Vagina (tissue), 2 donors: ENCODE measurements around the gene KBTBD8. TPM values are rescaled to one million over a fixed set of nuclear protein-coding genes. Genes with fewer than 3 reads are reported as not detected.

Experiments
- DNase-seq, 2 donors: peaks; one replicate each; pipeline ENCODE4 v3.0.0-alpha.2; 2017; ENCODE audit errors: extremely low spot score in 2 of 2
- H3K27ac ChIP-seq: fragments of 200-600 bp; sonication (generic); one replicate; pipeline ENCODE4 v1.5.1; 2019
- H3K27me3 ChIP-seq: fragments of 200-600 bp; sonication (generic); one replicate; pipeline ENCODE4 v1.5.1; 2019
- H3K36me3 ChIP-seq, 2 donors: fragments of 200-600 bp; sonication (generic); one replicate each; pipeline ENCODE4 v1.5.1; 2017 to 2019
- H3K4me1 ChIP-seq: fragments of 200-600 bp; sonication (generic); one replicate; pipeline ENCODE4 v1.5.1; 2019
- H3K4me3 ChIP-seq, 2 donors: fragments of 200-600 bp; sonication (generic); 1 replicate in 1 of 2; 2 replicates in 1 of 2; pipeline ENCODE4 v1.5.1; 2016 to 2019
- H3K9me3 ChIP-seq: fragments of 200-600 bp; sonication (generic); one replicate; pipeline ENCODE4 v1.5.1; 2019
- POLR2A ChIP-seq, 2 donors: fragments of 450-650 bp; IDR thresholded peaks; one replicate each; pipeline ENCODE4 v1.6.1; 2017; ENCODE audit warnings: antibody characterized with exemption in 2 of 2, mild to moderate bottlenecking in 2 of 2, moderate library complexity in 2 of 2
- POLR2AphosphoS5 ChIP-seq, 2 donors: sonication (generic); formaldehyde crosslinking; IDR thresholded peaks; one replicate each; pipeline ENCODE4 v1.9.0; 2017; ENCODE audit warnings: antibody characterized with exemption in 2 of 2, mild to moderate bottlenecking in 2 of 2, low read depth in 1 of 2; ENCODE audit not compliant: insufficient read depth in 1 of 2
- intact Hi-C: fragments of 100-400 bp; cut with DNase I; formaldehyde crosslinking; loops from one replicate; pipeline ENCODE4 v1.15.1; 2023
- total RNA-seq: library from RNA; depleted of rRNA; stranded (reverse); fragments of >200 nt; gene quantifications from one replicate; pipeline ENCODE4 v1.2.3, GENCODE V29; 2016
- TF ChIP-seq, protein P1 (sequence below), 3 experiments: fragments of 450-650 bp in 2 of 3; fragments of 200-600 bp in 1 of 3; sonication (generic) in 1 of 3; IDR thresholded peaks; one replicate each; pipeline ENCODE4 v1.5.1; 2017 to 2019; ENCODE audit warnings: antibody characterized with exemption in 3 of 3, mild to moderate bottlenecking in 2 of 3, moderate library complexity in 2 of 3

KBTBD8 gene
- total RNA-seq, 1 donor from 2014 or later, result 0.49 TPM

DNA sequence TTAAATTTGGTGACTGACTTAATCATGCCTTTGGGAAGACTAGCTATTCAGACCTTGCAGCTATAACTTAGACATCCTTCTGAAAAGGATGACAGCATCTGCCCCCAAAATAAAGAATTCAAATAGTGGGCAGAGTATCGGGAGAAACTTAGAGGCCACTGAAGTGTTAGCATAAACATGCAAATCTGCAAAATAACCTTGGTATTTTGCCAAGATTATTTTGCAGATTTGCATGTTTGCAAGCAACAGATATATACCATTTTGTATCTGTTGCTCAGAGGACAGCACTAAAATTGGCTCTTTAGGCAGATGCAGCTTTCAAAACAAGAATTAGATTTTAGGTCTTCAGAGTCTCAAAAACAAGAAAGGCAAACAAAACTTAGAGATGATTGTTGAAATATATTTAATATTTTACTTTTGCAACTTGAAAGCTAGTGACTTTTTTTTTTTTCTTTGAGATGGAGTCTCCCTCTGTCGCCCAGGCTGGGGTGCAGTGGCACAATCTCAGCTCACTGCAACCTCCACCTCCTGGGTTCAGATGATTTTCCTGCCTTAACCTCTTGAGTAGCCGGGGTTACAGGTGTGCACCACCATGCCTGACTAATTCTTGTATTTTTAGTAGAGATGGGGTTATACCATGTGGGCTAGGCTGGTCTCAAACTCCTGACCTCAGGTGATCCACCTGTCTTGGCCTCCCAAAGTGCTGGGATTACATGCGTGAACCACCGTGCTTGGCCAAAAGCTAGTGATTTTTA is 47.8 kb downstream of the KBTBD8 start:
- Histone ChIP-seq H3K4me3 (no peak overlapping the region), H3K9me3 (no peaks in the 10 kb centered on the region), H3K4me1 (no peaks in the 10 kb centered on the region), H3K27me3 (no peaks in the 10 kb centered on the region), H3K27ac (no peak overlapping the region), H3K36me3 (no peaks in the 10 kb centered on the region)
- TF ChIP-seq POLR2AphosphoS5 (IDR thresholded peaks at IDR 0.05; ENCODE audit: insufficient read depth in 1 of 2, low read depth in 1 of 2), result no peak
- no peak for DNase-seq
- intact Hi-C loops, result no loop called here

DNA sequence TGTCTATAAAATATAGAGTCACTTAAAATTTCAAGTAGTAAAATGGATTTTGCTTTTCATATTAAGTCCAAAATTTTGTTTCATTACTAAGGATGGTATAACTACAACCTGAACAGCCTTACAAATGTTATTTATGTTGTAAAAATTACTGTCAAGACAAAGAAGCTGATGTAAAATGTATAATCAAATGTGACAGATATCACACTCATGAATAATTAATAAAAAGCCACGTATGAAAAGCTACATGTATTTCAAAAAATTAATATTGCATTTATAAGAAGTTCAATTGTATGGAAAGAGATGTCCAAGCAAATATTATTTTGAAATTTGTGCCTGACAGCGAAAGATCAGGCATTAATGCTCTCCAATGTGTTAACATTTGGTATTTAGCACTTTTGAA is 48.9 kb downstream of the KBTBD8 start:
- Histone ChIP-seq H3K9me3 (no peaks in the 10 kb centered on the region), H3K36me3 (no peaks in the 10 kb centered on the region), H3K4me1 (no peaks in the 10 kb centered on the region), H3K27ac (no peak overlapping the region), H3K4me3 (no peak overlapping the region), H3K27me3 (no peaks in the 10 kb centered on the region)
- DNase-seq, result no peak
- intact Hi-C loops, result no loop called here
- TF ChIP-seq, protein P1, sequence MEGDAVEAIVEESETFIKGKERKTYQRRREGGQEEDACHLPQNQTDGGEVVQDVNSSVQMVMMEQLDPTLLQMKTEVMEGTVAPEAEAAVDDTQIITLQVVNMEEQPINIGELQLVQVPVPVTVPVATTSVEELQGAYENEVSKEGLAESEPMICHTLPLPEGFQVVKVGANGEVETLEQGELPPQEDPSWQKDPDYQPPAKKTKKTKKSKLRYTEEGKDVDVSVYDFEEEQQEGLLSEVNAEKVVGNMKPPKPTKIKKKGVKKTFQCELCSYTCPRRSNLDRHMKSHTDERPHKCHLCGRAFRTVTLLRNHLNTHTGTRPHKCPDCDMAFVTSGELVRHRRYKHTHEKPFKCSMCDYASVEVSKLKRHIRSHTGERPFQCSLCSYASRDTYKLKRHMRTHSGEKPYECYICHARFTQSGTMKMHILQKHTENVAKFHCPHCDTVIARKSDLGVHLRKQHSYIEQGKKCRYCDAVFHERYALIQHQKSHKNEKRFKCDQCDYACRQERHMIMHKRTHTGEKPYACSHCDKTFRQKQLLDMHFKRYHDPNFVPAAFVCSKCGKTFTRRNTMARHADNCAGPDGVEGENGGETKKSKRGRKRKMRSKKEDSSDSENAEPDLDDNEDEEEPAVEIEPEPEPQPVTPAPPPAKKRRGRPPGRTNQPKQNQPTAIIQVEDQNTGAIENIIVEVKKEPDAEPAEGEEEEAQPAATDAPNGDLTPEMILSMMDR (IDR thresholded peaks at IDR 0.05), result no peak
- TF ChIP-seq POLR2AphosphoS5 (IDR thresholded peaks at IDR 0.05; ENCODE audit: insufficient read depth in 1 of 2, low read depth in 1 of 2) (no peak), POLR2A (IDR thresholded peaks at IDR 0.05) (no peak)

DNA sequence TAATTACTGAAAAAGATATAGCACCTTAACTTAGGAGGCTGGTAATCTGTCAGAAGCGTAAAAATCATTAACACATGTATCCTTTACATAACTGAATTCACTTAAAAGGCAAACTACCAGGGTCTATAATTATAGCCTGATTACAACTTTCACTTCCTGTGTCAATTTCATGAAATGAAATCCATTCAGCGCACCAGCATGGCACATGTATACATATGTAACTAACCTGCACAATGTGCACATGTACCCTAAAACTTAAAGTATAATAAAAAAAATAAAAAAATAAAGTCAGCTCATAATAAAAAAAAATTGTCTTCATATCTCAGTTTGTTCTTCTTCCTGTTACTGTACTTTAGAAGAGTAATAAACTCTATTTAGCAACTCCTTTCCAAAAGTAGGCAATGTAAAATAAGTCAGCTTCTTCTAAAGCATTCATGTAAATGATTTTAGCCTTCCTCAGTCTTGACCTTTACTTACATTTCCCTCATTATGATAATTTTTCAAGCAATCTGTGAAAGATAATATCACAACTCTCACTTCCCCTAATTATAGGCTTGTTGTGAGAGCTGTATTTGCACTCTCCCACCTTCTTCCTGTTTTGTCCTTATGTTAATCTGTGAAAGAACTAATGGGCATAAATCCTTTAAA is 50.1 kb downstream of the KBTBD8 start:
- TF ChIP-seq POLR2A (IDR thresholded peaks at IDR 0.05), result no peak
- TF ChIP-seq, protein P1 (IDR thresholded peaks at IDR 0.05), result no peak
- TF ChIP-seq POLR2AphosphoS5 (IDR thresholded peaks at IDR 0.05; ENCODE audit: insufficient read depth in 1 of 2, low read depth in 1 of 2), result no peak
- Histone ChIP-seq H3K36me3 (no peaks in the 10 kb centered on the region), H3K4me1 (no peaks in the 10 kb centered on the region), H3K4me3 (no peak overlapping the region), H3K27me3 (no peaks in the 10 kb centered on the region), H3K9me3 (no peaks in the 10 kb centered on the region), H3K27ac (no peak overlapping the region)
- intact Hi-C loops, result no loop called here
- no peak for DNase-seq

DNA sequence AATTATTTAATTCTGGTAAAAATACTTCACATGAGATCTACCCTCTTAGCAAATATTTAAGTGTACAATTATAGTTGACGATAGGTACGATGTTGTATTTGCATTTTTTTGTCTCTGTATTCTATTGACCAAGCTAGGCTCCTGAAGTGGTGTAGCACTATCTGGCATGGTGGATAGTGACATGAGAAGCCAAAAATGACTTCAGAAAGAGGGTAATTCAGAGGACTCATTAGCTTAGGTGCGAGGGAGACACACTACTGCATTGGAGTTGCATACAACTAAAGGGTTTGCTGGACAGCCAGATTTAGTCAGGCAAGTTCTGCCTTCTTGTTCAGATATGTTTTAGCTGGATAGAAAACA is 50.6 kb downstream of the KBTBD8 start:
- H3K27ac ChIP-seq, result no peak overlapping the region
- DNase-seq, result no peak
- TF ChIP-seq POLR2A (IDR thresholded peaks at IDR 0.05) (no peak), POLR2AphosphoS5 (IDR thresholded peaks at IDR 0.05; ENCODE audit: insufficient read depth in 1 of 2, low read depth in 1 of 2) (no peak)
- TF ChIP-seq, protein P1 (IDR thresholded peaks at IDR 0.05), result no peak
- H3K4me1 ChIP-seq, result no peaks in the 10 kb centered on the region
- H3K36me3 ChIP-seq, result no peaks in the 10 kb centered on the region
- no peak overlapping the region for H3K4me3 ChIP-seq
- no peaks in the 10 kb centered on the region for H3K27me3 ChIP-seq
- H3K9me3 ChIP-seq, result no peaks in the 10 kb centered on the region
- intact Hi-C loops, result no loop called here

DNA sequence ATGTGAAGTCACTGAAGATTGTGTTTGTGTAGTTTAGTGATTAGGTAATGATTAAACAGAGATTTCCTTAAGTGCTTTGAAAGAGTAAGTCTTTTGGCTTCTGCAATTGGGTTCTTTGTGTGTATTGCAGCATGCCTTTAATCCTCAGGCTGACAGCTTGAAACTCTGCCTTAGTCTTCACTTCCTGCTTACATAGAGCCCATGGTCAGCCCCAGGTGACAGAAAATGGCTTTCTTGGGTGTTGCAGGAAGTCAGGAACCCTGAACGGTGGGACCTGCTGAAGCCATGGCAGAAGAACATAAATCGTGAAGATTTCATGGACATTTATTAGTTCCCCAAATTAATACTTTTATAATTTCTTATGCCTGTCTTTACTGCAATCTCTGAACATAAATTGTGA is 61.3 kb downstream of the KBTBD8 start:
- no peak for DNase-seq
- H3K27me3 ChIP-seq, result no peaks in the 10 kb centered on the region
- no peaks in the 10 kb centered on the region for H3K36me3 ChIP-seq
- H3K9me3 ChIP-seq, result no peaks in the 10 kb centered on the region
- intact Hi-C loops, result no loop called here
- H3K4me1 ChIP-seq, result no peaks in the 10 kb centered on the region
- no peak overlapping the region for H3K27ac ChIP-seq
- no peak for TF ChIP-seq POLR2A (IDR thresholded peaks at IDR 0.05)
- TF ChIP-seq, protein P1 (IDR thresholded peaks at IDR 0.05), result no peak
- TF ChIP-seq POLR2AphosphoS5 (IDR thresholded peaks at IDR 0.05; ENCODE audit: insufficient read depth in 1 of 2, low read depth in 1 of 2), result no peak
- no peak overlapping the region for H3K4me3 ChIP-seq
